AG10803 (cell line): ENCODE data around the gene DGLUCY.

ENCODE experiments used
- DNase-seq: peaks from one replicate; pipeline ENCODE4 v3.0.0; 2010; ENCODE audit warnings: low read depth
- H3K4me3 ChIP-seq: 2 replicates; pipeline ENCODE4 v1.5.1; 2011; ENCODE audit warnings: mild to moderate bottlenecking, low read length, control low read depth
- CTCF ChIP-seq: conservative IDR thresholded peaks from 2 replicates; pipeline ENCODE4 v1.5.1; 2011; ENCODE audit warnings: mild to moderate bottlenecking, low read length, control low read depth, inconsistent platforms

Gene DGLUCY

GRCh38 chr14:91159182-91159581, 45.3 kb downstream of the DGLUCY start:
- TF ChIP-seq CTCF, result no peak
- H3K4me3 ChIP-seq, result no peak overlapping the region
- DNase-seq, result no peak

DNA sequence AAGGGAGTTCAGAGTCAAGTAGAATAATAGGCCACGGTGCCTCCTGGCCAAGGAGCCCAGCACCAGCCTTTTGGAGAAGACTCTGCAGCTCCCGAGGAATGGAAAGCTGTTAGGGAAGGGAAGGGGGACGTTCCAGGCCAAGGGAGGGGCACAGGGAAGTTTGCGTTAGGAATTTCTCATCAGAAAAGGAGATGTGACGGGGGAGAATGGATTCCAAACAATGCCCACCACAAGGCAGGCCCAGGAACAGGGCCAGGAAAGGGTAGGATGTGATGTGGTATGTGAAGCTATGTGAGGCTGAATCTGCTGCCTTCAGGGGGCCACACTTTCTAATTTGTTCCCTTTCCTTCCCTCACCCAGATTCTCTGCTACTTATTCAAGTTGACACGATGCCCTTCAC, 46.0 kb downstream of the DGLUCY start:
- DNase-seq, result no peak
- no peak for TF ChIP-seq CTCF
- H3K4me3 ChIP-seq, result no peak overlapping the region

GRCh38 chr14:91163316-91163715, 49.4 kb downstream of the DGLUCY start:
- H3K4me3 ChIP-seq, result no peak overlapping the region
- TF ChIP-seq CTCF, result no peak
- DNase-seq, result no peak

DNA sequence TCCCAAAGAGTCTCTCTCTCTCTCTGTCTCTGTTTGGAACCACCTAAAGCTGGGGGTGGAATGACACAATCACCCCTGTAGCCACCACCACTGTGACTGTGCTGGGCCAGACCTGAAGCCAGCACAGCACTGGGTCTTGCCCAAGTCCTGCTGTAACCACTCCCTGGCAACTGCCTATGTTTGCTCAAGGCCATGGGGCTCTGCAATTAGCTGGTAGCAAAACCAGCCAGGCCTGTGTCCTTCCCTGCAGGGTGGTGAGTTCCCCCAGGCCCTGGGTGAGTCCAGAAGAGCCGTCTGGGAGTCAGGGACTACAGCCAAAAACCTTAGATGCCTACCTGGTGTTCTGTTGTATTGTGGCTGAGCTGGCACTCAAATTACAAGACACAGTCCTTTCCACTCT, 50.8 kb downstream of the DGLUCY start:
- no peak overlapping the region for H3K4me3 ChIP-seq
- no peak for DNase-seq
- TF ChIP-seq CTCF, result no peak

GRCh38 chr14:91167380-91167770, 53.5 kb downstream of the DGLUCY start:
- TF ChIP-seq CTCF, result no peak
- no peak overlapping the region for H3K4me3 ChIP-seq
- DNase-seq, result no peak

DNA sequence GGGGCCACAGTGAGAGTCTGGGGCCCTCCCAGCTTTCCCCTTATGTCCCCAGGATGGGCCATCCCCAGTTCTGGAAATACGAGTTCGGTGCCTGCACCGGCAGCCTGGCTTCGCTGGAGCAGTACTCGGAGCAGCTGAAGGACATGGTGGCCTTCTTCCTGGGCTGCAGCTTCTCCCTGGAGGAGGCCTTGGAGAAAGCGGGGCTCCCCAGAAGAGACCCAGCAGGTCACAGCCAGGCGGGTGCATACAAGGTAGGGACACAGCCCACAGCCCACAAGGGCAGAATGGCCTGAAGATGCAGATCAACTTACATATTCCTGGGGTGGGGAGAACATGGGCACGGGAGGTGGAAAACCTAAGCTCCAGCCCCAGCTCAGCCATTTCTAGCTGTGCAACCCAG, 56.1 kb downstream of the DGLUCY start:
- TF ChIP-seq CTCF, result no peak
- no peak for DNase-seq
- H3K4me3 ChIP-seq, result no peak overlapping the region

- DNase-seq, result peak; percentile 24
- no peak for TF ChIP-seq CTCF
- no peak overlapping the region for H3K4me3 ChIP-seq
Measured at GRCh38 chr14:91170504-91171121, 56.7 kb downstream of the DGLUCY start.
